ENCODE results near the gene DDX19B.

- TF ChIP-seq CTCF (IDR thresholded peaks at IDR 0.05; ENCODE audit: extremely low read depth in 1 of 2, insufficient read depth in 1 of 2, low read depth in 1 of 2, low read length in 2 of 2) (no peak), GATA2 (IDR thresholded peaks at IDR 0.05; ENCODE audit: insufficient read depth, insufficient read length, low read depth, low read length) (no peak), POLR2A (IDR thresholded peaks at IDR 0.05; ENCODE audit: low read depth, low read length) (no peak), EZH2 (IDR thresholded peaks at IDR 0.05; ENCODE audit: borderline replicate concordance, low read depth, low read length, severe bottlenecking) (no peak), MAX (IDR thresholded peaks at IDR 0.05; ENCODE audit: insufficient read depth, insufficient read length) (no peak)
Measured at GRCh38 chr16:70375636-70376611, 76.9 kb downstream of the DDX19B start.

All from endothelial cell of umbilical vein (primary cell).